Heart left ventricle (tissue), 16 donors: ENCODE measurements around the gene TWF2. TPM values are rescaled to one million over a fixed set of nuclear protein-coding genes. Genes with fewer than 3 reads are reported as not detected.

Source experiments
- ATAC-seq, 4 donors: fragments of 200-7000 bp; cut with Tn5 transposase; one replicate each; pipeline ENCODE4 v1.9.1; 2020 to 2022; ENCODE audit warnings: moderate library complexity in 4 of 4, mild to moderate bottlenecking in 3 of 4, moderate number of reproducible peaks in 1 of 4
- DNase-seq, 5 donors: peaks; one replicate each; pipeline ENCODE4 v3.0.0-alpha.2; 2020
- H3K27ac ChIP-seq, 12 donors: fragments of 200-600 bp; sonication (generic) in 4 of 12; one replicate each; pipeline versions ENCODE4 v1.5.0 to v1.8.0; 2016 to 2022; ENCODE audit warnings: mild to moderate bottlenecking in 2 of 12
- H3K27me3 ChIP-seq, 9 donors: fragments of 200-600 bp; sonication (generic) in 2 of 9; one replicate each; pipeline versions ENCODE4 v1.5.1 to v1.8.0; 2016 to 2022; ENCODE audit warnings: mild to moderate bottlenecking in 3 of 9
- H3K36me3 ChIP-seq, 9 donors: fragments of 200-600 bp; sonication (generic) in 2 of 9; one replicate each; pipeline versions ENCODE4 v1.5.0 to v1.8.0; 2018 to 2022; ENCODE audit warnings: mild to moderate bottlenecking in 2 of 9
- H3K4me1 ChIP-seq, 12 donors: fragments of 200-600 bp; sonication (generic) in 4 of 12; one replicate each; pipeline versions ENCODE4 v1.5.0 to v1.8.0; 2016 to 2022; ENCODE audit warnings: mild to moderate bottlenecking in 3 of 12
- H3K4me3 ChIP-seq, 12 donors: fragments of 200-600 bp; sonication (generic) in 4 of 12; one replicate each; pipeline versions ENCODE4 v1.5.0 to v1.8.0; 2017 to 2022; ENCODE audit warnings: mild to moderate bottlenecking in 9 of 12, moderate library complexity in 4 of 12
- H3K9me3 ChIP-seq, 12 donors: fragments of 200-600 bp; sonication (generic) in 4 of 12; one replicate each; pipeline versions ENCODE4 v1.5.0 to v1.8.0; 2016 to 2022; ENCODE audit warnings: mild to moderate bottlenecking in 1 of 12
- CTCF ChIP-seq, 12 donors: fragments of 200-600 bp; sonication (generic) in 4 of 12; IDR thresholded peaks; one replicate each; pipeline versions ENCODE4 v1.5.0 to v1.8.0; 2018 to 2022; ENCODE audit warnings: antibody characterized with exemption in 12 of 12, mild to moderate bottlenecking in 5 of 12
- POLR2A ChIP-seq, 2 donors: fragments of 450-650 bp; IDR thresholded peaks; one replicate each; pipeline ENCODE4 v1.6.1; 2017; ENCODE audit warnings: antibody characterized with exemption in 2 of 2, mild to moderate bottlenecking in 2 of 2, moderate library complexity in 2 of 2
- WGBS, 4 donors: extraction: QIAGEN DNeasy Blood & Tissue Kit in 2 of 4; methylation state at CpG; one replicate each; pipeline versions ENCODE4 v1.1.5 to v1.1.7; 2013 to 2018; 5-methylcytosine and 5-hydroxymethylcytosine counted together
- intact Hi-C, 10 donors: fragments of 100-400 bp; cut with DNase I; formaldehyde crosslinking; loops; one replicate each; pipeline versions ENCODE4 v1.11.1 to v1.14.2; 2022
- polyA plus RNA-seq, 2 donors: library from polyadenylated mRNA; stranded (reverse); fragments of 200-250 nt; gene quantifications; one replicate each; pipeline ENCODE4 v1.2.3, GENCODE V29; 2013
- total RNA-seq, 9 donors: library from RNA; depleted of rRNA in 2 of 9; stranded (reverse); fragments of >200 nt in 2 of 9; fragmentation: NEBNext Ultra II Directional in 3 of 9; extraction: Animal tissue kit (Norgen Biotek cat#: 25700) in 3 of 9; gene quantifications; one replicate each; pipeline versions ENCODE4 v1.1.0 to v1.2.4, GENCODE V29; 2016 to 2023
- donor health status: ischemic (EF 13 %, LVEDD 7.1; RV severe dilation, severe dysfunction).
- donor health status: healthy with polysubstance abuse.
- donor health status: DM: no; HTN: yes; CAD: no.
- donor health status: DM: no; HTN: no; CAD: no.
- donor health status: ischemic (EF 25% LVEDD 6.9; RV normal size, moderate dysfunction).
- donor health status: ischemic (EF 25% LVEDD 5.7; RV mildly dilated, moderate dysfunction).
- donor health status: healthy.
- donor health status: DM: yes; HTN: yes; CAD: no.
- donor health status: ischemic (EF 35%, LVEDD 5.7; RV mildly dilated, moderate dysfunction).
- donor health status: nonischemic (EF 11% LVEDD 7.7; RV severe dilation, severe dysfunction).
- donor health status: DM: yes; HTN: yes; CAD: no.
- donor health status: PGD.
- donor health status: ischemic (EF 29% LVEDD 5.4; RV normal size, mild dysfunction).
- donor health status: nonischemic (EF 23%, LVEDD 6.1; RV moderate dilation, normal function).

Gene TWF2
- total and polyA plus RNA-seq, 11 donors, result 45.8 to 133 (median 109) TPM

GRCh38 chr3:52254608-52255007, 15.7 kb upstream of the TWF2 start:
- Histone ChIP-seq H3K27ac (peak overlapping the region in 1 of 12 donors; percentile 91), H3K4me1 (peaks cover 0 to 53% (median 0%) of the 10 kb centered on the region in 12 donors), H3K27me3 (no peaks in the 10 kb centered on the region), H3K9me3 (no peaks in the 10 kb centered on the region), H3K4me3 (no peak overlapping the region), H3K36me3 (peaks cover 3 to 100% (median 93%) of the 10 kb centered on the region in 9 donors)
- TF ChIP-seq CTCF (IDR thresholded peaks at IDR 0.05) (no peak), POLR2A (IDR thresholded peaks at IDR 0.05) (no peak)
- ATAC-seq (no peak), DNase-seq (no peak)
- intact Hi-C loops, result no loop called here
- 87 to 90% (median 87%) methylated on average over 9 of the region's 9 CpGs for WGBS, 4 donors

GRCh38 chr3:52253314-52254304, 14.7 kb upstream of the TWF2 start:
- TF ChIP-seq CTCF (IDR thresholded peaks at IDR 0.05) (no peak), POLR2A (IDR thresholded peaks at IDR 0.05) (no peak)
- 70 to 77% (median 76%) methylated on average over 12 of the region's 12 CpGs for WGBS, 4 donors
- peak overlapping the region in 5 of 12 donors; percentile 12 to 91 (median 44) for H3K27ac ChIP-seq
- peak; percentile 8 to 75 (median 54) for ATAC-seq
- peak overlapping the region in 1 of 12 donors; percentile 23 for H3K4me3 ChIP-seq
- DNase-seq, result peak in 1 of 5 donors; percentile 70
- peaks cover 0 to 100% (median 91%) of the 10 kb centered on the region in 9 donors for H3K36me3 ChIP-seq
- no peaks in the 10 kb centered on the region for H3K9me3 ChIP-seq
- no peaks in the 10 kb centered on the region for H3K27me3 ChIP-seq
- H3K4me1 ChIP-seq, result peaks cover 0 to 63% (median 0%) of the 10 kb centered on the region in 12 donors
- intact Hi-C loops, result no loop called here

- ATAC-seq, result no peak
- H3K9me3 ChIP-seq, result no peaks in the 10 kb centered on the region
- H3K27ac ChIP-seq, result no peak overlapping the region
- intact Hi-C loops, result no loop called here
- TF ChIP-seq POLR2A (IDR thresholded peaks at IDR 0.05) (no peak), CTCF (IDR thresholded peaks at IDR 0.05) (no peak)
- no peaks in the 10 kb centered on the region for H3K27me3 ChIP-seq
- 71 to 97% (median 93%) methylated on average over 1 of the region's 1 CpG; no CpG with 5 or more reads in 1 of the 4 donors for WGBS, 4 donors
- no peak for DNase-seq
- no peak overlapping the region for H3K4me3 ChIP-seq
- H3K4me1 ChIP-seq, result peaks cover 0 to 74% (median 7%) of the 10 kb centered on the region in 12 donors
- peaks cover 0 to 74% (median 60%) of the 10 kb centered on the region in 9 donors for H3K36me3 ChIP-seq
Observed at GRCh38 chr3:52250122-52250521, 11.2 kb upstream of the TWF2 start.

GRCh38 chr3:52249683-52250082, 10.7 kb upstream of the TWF2 start:
- 78 to 86% (median 81%) methylated on average over 1 to 6 of the region's 6 CpGs for WGBS, 4 donors
- Histone ChIP-seq H3K4me3 (no peak overlapping the region), H3K27me3 (no peaks in the 10 kb centered on the region), H3K27ac (no peak overlapping the region), H3K9me3 (no peaks in the 10 kb centered on the region), H3K36me3 (peaks cover 0 to 70% (median 55%) of the 10 kb centered on the region in 9 donors), H3K4me1 (peaks cover 0 to 78% (median 9%) of the 10 kb centered on the region in 12 donors)
- intact Hi-C loops, result no loop called here
- DNase-seq (no peak), ATAC-seq (no peak)
- TF ChIP-seq POLR2A (IDR thresholded peaks at IDR 0.05), result no peak
- TF ChIP-seq CTCF (IDR thresholded peaks at IDR 0.05), result no peak
